SK-N-SH (cell line): ENCODE results near the gene KRTAP5-8. TPM values are rescaled to one million over a fixed set of nuclear protein-coding genes. Genes with fewer than 3 reads are reported as not detected.
A peak's percentile ranks its signal among the peaks of the same experiment; 100 is the strongest.
"Not testable (repeated sequence)": the region's sequence is repeated elsewhere in the genome, so short reads cannot be mapped to it uniquely, and the experiment has no call there.

Experiments
- CTCF ChIA-PET: fragments of 300-600, 350-600 bp; formaldehyde crosslinking; extraction: SDS; loops from one replicate; lab custom pipeline; 2021; lab: Yijun Ruan, JAX
- POLR2A ChIA-PET: fragments of 350-600 bp; sonication (Branson Sonifier 250); formaldehyde crosslinking; extraction: SDS; loops from one replicate; lab custom pipeline; 2020; ENCODE audit warnings: antibody characterized with exemption, inconsistent platforms; lab: Yijun Ruan, JAX
- DNase-seq: peaks from one replicate; pipeline ENCODE4 v3.0.0; 2012
- H2AFZ ChIP-seq: fragments of 200-600 bp; sonication (generic); 2 replicates; pipeline ENCODE4 v1.8.1; 2016; ENCODE audit warnings: antibody characterized with exemption, mild to moderate bottlenecking, low read depth
- H3F3A ChIP-seq: fragments of 200-600 bp; sonication (generic); replicated peaks from 2 replicates; pipeline ENCODE3; 2016; ENCODE audit warnings: antibody characterized with exemption, mild to moderate bottlenecking; ENCODE audit not compliant: insufficient read depth
- H3K27ac ChIP-seq, 2 experiments: fragments of 200-500 bp in 1 of 2; fragments of 200-600 bp in 1 of 2; sonication (Bioruptor generic) in 1 of 2; sonication (generic), shearing (Covaris generic) in 1 of 2; 2 replicates each; pipeline versions ENCODE4 v1.5.1 to v1.6.1; 2014 to 2016; ENCODE audit warnings: low read depth in 2 of 2, inconsistent platforms in 1 of 2, low read length in 1 of 2, mild to moderate bottlenecking in 1 of 2, mixed read lengths in 1 of 2
- H3K27me3 ChIP-seq: fragments of 200-600 bp; sonication (generic), shearing (Covaris generic); 2 replicates; pipeline ENCODE4 v1.6.1; 2016; ENCODE audit warnings: mixed run types; ENCODE audit not compliant: insufficient read depth
- H3K36me3 ChIP-seq, 2 experiments: fragments of 200-500 bp in 1 of 2; fragments of 200-600 bp in 1 of 2; sonication (Bioruptor generic) in 1 of 2; sonication (generic) in 1 of 2; replicated peaks in 1 of 2; 2 replicates each; pipeline versions ENCODE3 to v1.5.1; 2014 to 2016; ENCODE audit warnings: low read length in 1 of 2, mild to moderate bottlenecking in 1 of 2; ENCODE audit not compliant: insufficient read depth in 2 of 2, control insufficient read depth in 1 of 2
- H3K4me1 ChIP-seq, 2 experiments: fragments of 200-500 bp in 1 of 2; fragments of 200-600 bp in 1 of 2; sonication (Bioruptor generic) in 1 of 2; sonication (generic), shearing (Covaris generic) in 1 of 2; 2 replicates each; pipeline versions ENCODE4 v1.5.1 to v1.6.1; 2014 to 2016; ENCODE audit warnings: low read depth in 1 of 2, low read length in 1 of 2, mixed run types in 1 of 2; ENCODE audit not compliant: insufficient read depth in 2 of 2, control insufficient read depth in 1 of 2
- H3K4me2 ChIP-seq: fragments of 200-600 bp; sonication (generic), shearing (Covaris generic); 2 replicates; pipeline ENCODE4 v1.6.1; 2017; ENCODE audit warnings: mixed run types
- H3K4me3 ChIP-seq, 2 experiments: fragments of 200-500 bp in 1 of 2; fragments of 200-600 bp in 1 of 2; sonication (Bioruptor generic) in 1 of 2; sonication (generic), shearing (Covaris generic) in 1 of 2; 2 replicates each; pipeline versions ENCODE4 v1.5.1 to v1.8.1; 2014 to 2016; ENCODE audit warnings: low read depth in 2 of 2, inconsistent platforms in 1 of 2, low read length in 1 of 2, mild to moderate bottlenecking in 1 of 2, mixed read lengths in 1 of 2, moderate library complexity in 1 of 2
- H3K79me2 ChIP-seq: fragments of 200-600 bp; sonication (generic); 2 replicates; pipeline ENCODE4 v1.8.1; 2017; ENCODE audit warnings: mild to moderate bottlenecking; ENCODE audit not compliant: insufficient read depth
- H3K9ac ChIP-seq: fragments of 200-600 bp; sonication (generic); 2 replicates; pipeline ENCODE4 v1.6.1; 2017; ENCODE audit warnings: mixed run types
- H3K9me2 ChIP-seq: fragments of 200-600 bp; sonication (generic); 2 replicates; pipeline ENCODE4 v1.6.1; 2017; ENCODE audit warnings: mixed run types
- H3K9me3 ChIP-seq: fragments of 200-600 bp; sonication (generic); 2 replicates; pipeline ENCODE4 v1.6.1; 2017; ENCODE audit warnings: mixed run types, mild to moderate bottlenecking, moderate library complexity
- H4K20me1 ChIP-seq: fragments of 200-600 bp; sonication (generic); 2 replicates; pipeline ENCODE4 v1.6.1; 2017; ENCODE audit warnings: mild to moderate bottlenecking, mixed run types; ENCODE audit not compliant: insufficient read depth
- CHD2 ChIP-seq: fragments of 150-350 bp; IDR thresholded peaks from 2 replicates; pipeline ENCODE4 v1.6.1; 2018; ENCODE audit warnings: low read length; ENCODE audit not compliant: partially characterized antibody
- CTCF ChIP-seq: fragments of 200-600 bp; sonication (generic); IDR thresholded peaks from 2 replicates; pipeline ENCODE4 v1.6.1; 2017; ENCODE audit warnings: antibody characterized with exemption, mild to moderate bottlenecking, moderate library complexity
- EP300 ChIP-seq, 2 experiments: IDR thresholded peaks; 2 replicates each; pipeline versions ENCODE4 v1.4.0 to v1.6.1; 2012; ENCODE audit warnings: borderline replicate concordance in 1 of 2, low read depth in 1 of 2, low read length in 1 of 2
- EZH2phosphoT487 ChIP-seq: fragments of 200-600 bp; sonication (generic); IDR thresholded peaks from 2 replicates; pipeline ENCODE4 v1.6.1; 2017; ENCODE audit warnings: low read depth, mixed run types, mild to moderate bottlenecking, antibody characterized with exemption, moderate library complexity, borderline replicate concordance
- FOSL2 ChIP-seq: IDR thresholded peaks from 2 replicates; pipeline ENCODE4 v1.4.0; 2012; ENCODE audit warnings: low read depth, mild to moderate bottlenecking, moderate library complexity, borderline replicate concordance
- FOXM1 ChIP-seq: IDR thresholded peaks from 2 replicates; pipeline ENCODE4 v1.4.0; 2012; ENCODE audit warnings: low read depth, mild to moderate bottlenecking
- GABPA ChIP-seq: IDR thresholded peaks from 2 replicates; pipeline ENCODE4 v1.4.0; 2012; ENCODE audit warnings: low read depth, mild to moderate bottlenecking
- GATA2 ChIP-seq: sonication (generic); formaldehyde crosslinking; IDR thresholded peaks from 2 replicates; pipeline ENCODE4 v1.5.0; 2020; ENCODE audit warnings: mild to moderate bottlenecking, missing genetic modification reagents
- JUND ChIP-seq: IDR thresholded peaks from 2 replicates; pipeline ENCODE4 v1.4.0; 2012
- MEF2A ChIP-seq: IDR thresholded peaks from 2 replicates; pipeline ENCODE4 v1.4.0; 2012; ENCODE audit warnings: low read depth, borderline replicate concordance
- POLR2AphosphoS5 ChIP-seq: IDR thresholded peaks from 2 replicates; pipeline ENCODE4 v1.6.1; 2012; ENCODE audit warnings: low read depth, low read length
- RAD21 ChIP-seq: IDR thresholded peaks from 2 replicates; pipeline ENCODE4 v1.6.1; 2012; ENCODE audit warnings: mild to moderate bottlenecking, low read length
- RCOR1 ChIP-seq: fragments of 150-350 bp; IDR thresholded peaks from 2 replicates; pipeline ENCODE4 v1.6.1; 2017; ENCODE audit warnings: antibody characterized with exemption, low read length
- REST ChIP-seq: IDR thresholded peaks from 2 replicates; pipeline ENCODE4 v1.6.1; 2012; ENCODE audit warnings: mild to moderate bottlenecking, low read depth, low read length, moderate library complexity
- SIN3A ChIP-seq: IDR thresholded peaks from 2 replicates; pipeline ENCODE4 v1.6.1; 2012; ENCODE audit warnings: low read depth, mild to moderate bottlenecking, low read length, moderate library complexity, borderline replicate concordance
- SMC3 ChIP-seq: IDR thresholded peaks from 2 replicates; pipeline ENCODE4 v1.6.1; 2012; ENCODE audit warnings: low read depth, low read length, improper control_type of control experiment
- TAF1 ChIP-seq: IDR thresholded peaks from 2 replicates; pipeline ENCODE4 v1.6.1; 2012; ENCODE audit warnings: low read depth, mild to moderate bottlenecking, low read length, moderate library complexity, borderline replicate concordance
- TEAD4 ChIP-seq: IDR thresholded peaks from 2 replicates; pipeline ENCODE4 v1.4.0; 2012; ENCODE audit warnings: mild to moderate bottlenecking, borderline replicate concordance; ENCODE audit not compliant: insufficient read depth
- USF1 ChIP-seq: IDR thresholded peaks from 2 replicates; pipeline ENCODE4 v1.4.0; 2012; ENCODE audit warnings: low read depth, borderline replicate concordance
- WGBS: methylation state at CpG from one replicate; pipeline ENCODE4 v1.1.6; 2017; ENCODE audit warnings: low lambda C conversion rate; 5-methylcytosine and 5-hydroxymethylcytosine counted together
- polyA plus RNA-seq, 3 experiments: library from polyadenylated mRNA; depleted of rRNA; stranded (reverse); fragments of >200 nt; gene quantifications; 2 replicates each; pipeline ENCODE4 v1.2.3, GENCODE V29; 2012

The KRTAP5-8 gene
- 0.06 TPM in 1 of 2 replicates, not detected in the other for polyA plus RNA-seq (2012; rRNA removed)
- not detected in 2 replicates for polyA plus RNA-seq (2012; cell fraction: cytosol; rRNA removed)
- 0.13 and 0.40 TPM in 2 replicates for polyA plus RNA-seq (2012; cell fraction: nucleus; rRNA removed)

GRCh38 chr11:71537977-71538665 is at the start of gene KRTAP5-8:
Gene KRTAP5-8 (plus strand): TSS chr11:71538025. CDS start chr11:71538056, 31 bp downstream.
- H3K9me2 ChIP-seq, H3K4me2 ChIP-seq, CTCF ChIA-PET, H3K27me3 ChIP-seq, POLR2A ChIA-PET, H4K20me1 ChIP-seq, H3K79me2 ChIP-seq, H3F3A ChIP-seq, H3K36me3 ChIP-seq, H3K4me3 ChIP-seq, H3K9me3 ChIP-seq, DNase-seq, H3K4me1 ChIP-seq, H2AFZ ChIP-seq, H3K27ac ChIP-seq, H3K9ac ChIP-seq: not testable (repeated sequence)
- 67% methylated on average over 1 of the region's 4 CpGs for WGBS

GRCh38 chr11:71488681-71489270 is 49.0 kb upstream of the KRTAP5-8 start:
- 85% methylated on average over 6 of the region's 6 CpGs for WGBS
- no peak overlapping the region for H3K9ac ChIP-seq
- H4K20me1 ChIP-seq, result no peaks in the 10 kb centered on the region
- no peaks in the 10 kb centered on the region for H3K79me2 ChIP-seq
- DNase-seq, result no peak
- H3F3A ChIP-seq, result peaks cover 3% of the 10 kb centered on the region
- CTCF ChIA-PET, result interaction anchor here (1.5 to 2.5 kb wide), 2 partner anchors 10 to 75 kb away, joined by 8 to 11 read pairs; no protein-coding TSS in a partner anchor
- H3K36me3 ChIP-seq, result peaks cover 6 to 46% of the 10 kb centered on the region in 2 experiments
- H3K27me3 ChIP-seq, result no peaks in the 10 kb centered on the region
- no peaks in the 10 kb centered on the region for H3K9me2 ChIP-seq
- peaks cover 10 to 18% of the 10 kb centered on the region in 2 experiments; a peak in 3 of 4 replicates for H3K4me1 ChIP-seq
- no peak overlapping the region for H2AFZ ChIP-seq
- H3K27ac ChIP-seq, result peak overlapping the region in 1 of 2 experiments; percentile 87; a peak in 2 of 4 replicates
- no peak overlapping the region for H3K4me3 ChIP-seq
- POLR2A ChIA-PET, result no interaction called here
- no peak overlapping the region for H3K4me2 ChIP-seq
- no peak for TF ChIP-seq EZH2phosphoT487
- no peak for TF ChIP-seq USF1
- TF ChIP-seq CTCF, result no peak
- TF ChIP-seq RAD21, result no peak
- TF ChIP-seq MEF2A, result no peak
- TF ChIP-seq JUND, result no peak
- no peak for TF ChIP-seq SMC3
- TF ChIP-seq POLR2AphosphoS5, result no peak
- TF ChIP-seq GABPA, result no peak
- TF ChIP-seq RCOR1, result no peak
- TF ChIP-seq FOSL2, result no peak
- no peak for TF ChIP-seq TEAD4
- no peak for TF ChIP-seq TAF1
- TF ChIP-seq EP300 (IDR thresholded peaks at IDR 0.05; ENCODE audit: borderline replicate concordance in 1 of 2, low read depth in 1 of 2, low read length in 1 of 2), result no peak
- TF ChIP-seq GATA2 (CRISPR knock-in tag), result no peak
- no peak for TF ChIP-seq FOXM1
- TF ChIP-seq CHD2, result no peak
- no peak for TF ChIP-seq SIN3A
- no peak for TF ChIP-seq REST
- no peaks in the 10 kb centered on the region for H3K9me3 ChIP-seq
